Pancreas (tissue), 10 donors: ENCODE results near the gene VGF. TPM values are rescaled to one million over a fixed set of nuclear protein-coding genes. Genes with fewer than 3 reads are reported as not detected.

Source experiments
- ATAC-seq, 4 donors: fragments of 200-7000 bp; cut with Tn5 transposase; one replicate each; pipeline versions ENCODE4 v1.8.0 to v1.9.1; 2020; ENCODE audit warnings: mild to moderate bottlenecking in 4 of 4, moderate library complexity in 4 of 4
- DNase-seq, 6 donors: peaks; one replicate each; pipeline ENCODE4 v3.0.0-alpha.2; 2020
- FAIRE-seq: peaks from 2 replicates; lab custom pipeline; 2012; peaks lifted over from hg19 to GRCh38; lab: Jason Lieb, UNC
- H3K27ac ChIP-seq, 4 donors: fragments of 200-600 bp; sonication (generic); 1 replicate in 3 of 4; 2 replicates in 1 of 4; pipeline versions ENCODE4 v1.5.0 to v1.8.0; 2020
- H3K27me3 ChIP-seq, 4 donors: fragments of 200-600 bp; one replicate each; pipeline ENCODE4 v1.8.0; 2021
- H3K36me3 ChIP-seq, 3 donors: fragments of 200-600 bp; sonication (generic) in 1 of 3; one replicate each; pipeline versions ENCODE4 v1.5.0 to v1.8.0; 2020 to 2021
- H3K4me1 ChIP-seq, 3 donors: fragments of 200-600 bp; one replicate each; pipeline ENCODE4 v1.8.0; 2021
- H3K4me3 ChIP-seq, 4 donors: fragments of 200-600 bp; sonication (generic) in 2 of 4; one replicate each; pipeline versions ENCODE4 v1.5.0 to v1.8.0; 2020 to 2021
- H3K9me3 ChIP-seq, 4 donors: fragments of 200-600 bp; one replicate each; pipeline ENCODE4 v1.8.0; 2021
- WGBS, 2 donors: extraction: QIAGEN DNeasy Blood & Tissue Kit; methylation state at CpG; one replicate each; pipeline ENCODE4 v1.1.7; 2013; 5-methylcytosine and 5-hydroxymethylcytosine counted together
- intact Hi-C, 3 donors: fragments of 100-400 bp; cut with DNase I; formaldehyde crosslinking; loops; one replicate each; pipeline versions ENCODE4 v1.11.1 to v1.14.2; 2022
- polyA plus RNA-seq, 2 donors: library from polyadenylated mRNA; stranded (reverse); fragments of 200-250 nt; gene quantifications; one replicate each; pipeline ENCODE4 v1.2.3, GENCODE V29; 2013
- total RNA-seq, 6 donors: library from RNA; stranded (reverse); fragmentation: NEBNext Ultra II Directional in 4 of 6; extraction: Animal tissue kit (Norgen Biotek cat#: 25700) in 4 of 6; gene quantifications; one replicate each; pipeline versions ENCODE4 v1.2.1 to v1.2.4, GENCODE V29; 2021 to 2023
- TF ChIP-seq, protein P1 (sequence below), 4 donors: fragments of 200-600 bp; sonication (generic) in 3 of 4; IDR thresholded peaks; one replicate each; pipeline versions ENCODE4 v1.5.0 to v1.8.0; 2021; ENCODE audit warnings: antibody characterized with exemption in 4 of 4
- donor health status: healthy with polysubstance abuse.
- donor health status: DM: no; HTN: no; CAD: no; lungs with moderate emphysema.
- donor health status: DM: no; HTN: no; CAD: no.
- donor health status: control.
- donor health status: control.
- donor health status: Bipolar disorder and iron deficiency.
- donor health status: DM: yes; HTN: yes; CAD: no.
- donor health status: DM: no; HTN: no; CAD: no.
- donor health status: DM: no; HTN: no; CAD: no.
- donor health status: DM: yes; HTN: yes; CAD: no.

VGF gene
- total and polyA plus RNA-seq, 8 donors, result 1.3 to 82.7 (median 22.4) TPM

DNA sequence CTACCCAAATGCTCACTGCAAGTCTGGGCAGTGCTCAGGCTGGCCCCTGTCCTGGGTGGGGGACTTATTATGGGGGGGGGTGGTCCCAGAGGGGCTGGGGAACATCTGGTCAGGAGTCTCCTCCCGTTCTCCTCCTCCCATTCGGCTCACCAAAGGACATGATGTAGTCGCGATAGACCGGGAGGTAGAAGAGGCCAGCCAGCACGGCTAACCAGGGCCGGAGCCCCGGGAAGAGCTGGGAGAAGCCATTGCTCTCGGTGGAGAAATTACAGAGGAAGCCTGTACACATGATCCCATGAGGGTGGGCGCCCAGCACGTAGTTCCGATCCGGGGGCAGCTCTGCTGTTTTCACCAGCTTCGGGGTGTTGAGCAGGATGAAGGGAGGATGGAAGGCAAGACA, 33.1 kb upstream of the VGF start:
- WGBS, 2 donors, result 64 to 68% methylated on average over 14 of the region's 14 CpGs
- Histone ChIP-seq H3K27ac (no peak overlapping the region), H3K36me3 (no peaks in the 10 kb centered on the region), H3K9me3 (no peaks in the 10 kb centered on the region), H3K4me1 (peaks cover 0 to 3% (median 0%) of the 10 kb centered on the region in 3 donors), H3K27me3 (peaks cover 0 to 2% (median 0%) of the 10 kb centered on the region in 4 donors), H3K4me3 (no peak overlapping the region)
- intact Hi-C loops, result loop anchor here in 2 of 3 donors (10.0 kb wide), 1 partner anchor 54 kb away; no protein-coding TSS in a partner anchor
- TF ChIP-seq, protein P1, sequence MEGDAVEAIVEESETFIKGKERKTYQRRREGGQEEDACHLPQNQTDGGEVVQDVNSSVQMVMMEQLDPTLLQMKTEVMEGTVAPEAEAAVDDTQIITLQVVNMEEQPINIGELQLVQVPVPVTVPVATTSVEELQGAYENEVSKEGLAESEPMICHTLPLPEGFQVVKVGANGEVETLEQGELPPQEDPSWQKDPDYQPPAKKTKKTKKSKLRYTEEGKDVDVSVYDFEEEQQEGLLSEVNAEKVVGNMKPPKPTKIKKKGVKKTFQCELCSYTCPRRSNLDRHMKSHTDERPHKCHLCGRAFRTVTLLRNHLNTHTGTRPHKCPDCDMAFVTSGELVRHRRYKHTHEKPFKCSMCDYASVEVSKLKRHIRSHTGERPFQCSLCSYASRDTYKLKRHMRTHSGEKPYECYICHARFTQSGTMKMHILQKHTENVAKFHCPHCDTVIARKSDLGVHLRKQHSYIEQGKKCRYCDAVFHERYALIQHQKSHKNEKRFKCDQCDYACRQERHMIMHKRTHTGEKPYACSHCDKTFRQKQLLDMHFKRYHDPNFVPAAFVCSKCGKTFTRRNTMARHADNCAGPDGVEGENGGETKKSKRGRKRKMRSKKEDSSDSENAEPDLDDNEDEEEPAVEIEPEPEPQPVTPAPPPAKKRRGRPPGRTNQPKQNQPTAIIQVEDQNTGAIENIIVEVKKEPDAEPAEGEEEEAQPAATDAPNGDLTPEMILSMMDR (IDR thresholded peaks at IDR 0.05), result no peak
- no peak for DNase-seq
- no peak for FAIRE-seq
- no peak for ATAC-seq

- intact Hi-C loops, result loop anchor here in 2 of 3 donors (10.0 kb wide), 1 partner anchor 53 kb away; no protein-coding TSS in a partner anchor
- ATAC-seq, result no peak
Measured at GRCh38 chr7:101197991-101198390, 32.6 kb upstream of the VGF start.

GRCh38 chr7:101195884-101196283, 30.5 kb upstream of the VGF start:
- H3K4me1 ChIP-seq, result no peaks in the 10 kb centered on the region
- H3K27ac ChIP-seq, result no peak overlapping the region
- no peaks in the 10 kb centered on the region for H3K27me3 ChIP-seq
- TF ChIP-seq, protein P1 (IDR thresholded peaks at IDR 0.05), result no peak
- 83 to 84% methylated on average over 17 of the region's 17 CpGs for WGBS, 2 donors
- H3K36me3 ChIP-seq, result no peaks in the 10 kb centered on the region
- no peak for DNase-seq
- FAIRE-seq, result no peak
- ATAC-seq, result no peak
- H3K9me3 ChIP-seq, result no peaks in the 10 kb centered on the region
- no peak overlapping the region for H3K4me3 ChIP-seq
- intact Hi-C loops, result loop anchor here in 2 of 3 donors (10.0 kb wide), 1 partner anchor 51 kb away; no protein-coding TSS in a partner anchor

More at GRCh38 chr7:101197991-101198390, 32.6 kb upstream of the VGF start:
- peaks cover 0 to 3% (median 0%) of the 10 kb centered on the region in 3 donors for H3K4me1 ChIP-seq
- no peak overlapping the region for H3K27ac ChIP-seq
- WGBS, 2 donors, result 72 to 73% methylated on average over 21 of the region's 21 CpGs
- H3K9me3 ChIP-seq, result no peaks in the 10 kb centered on the region
- FAIRE-seq (no peak), DNase-seq (no peak)
- H3K27me3 ChIP-seq, result peaks cover 0 to 2% (median 0%) of the 10 kb centered on the region in 4 donors
- H3K36me3 ChIP-seq, result no peaks in the 10 kb centered on the region
- no peak overlapping the region for H3K4me3 ChIP-seq
- TF ChIP-seq, protein P1 (IDR thresholded peaks at IDR 0.05), result no peak

DNA sequence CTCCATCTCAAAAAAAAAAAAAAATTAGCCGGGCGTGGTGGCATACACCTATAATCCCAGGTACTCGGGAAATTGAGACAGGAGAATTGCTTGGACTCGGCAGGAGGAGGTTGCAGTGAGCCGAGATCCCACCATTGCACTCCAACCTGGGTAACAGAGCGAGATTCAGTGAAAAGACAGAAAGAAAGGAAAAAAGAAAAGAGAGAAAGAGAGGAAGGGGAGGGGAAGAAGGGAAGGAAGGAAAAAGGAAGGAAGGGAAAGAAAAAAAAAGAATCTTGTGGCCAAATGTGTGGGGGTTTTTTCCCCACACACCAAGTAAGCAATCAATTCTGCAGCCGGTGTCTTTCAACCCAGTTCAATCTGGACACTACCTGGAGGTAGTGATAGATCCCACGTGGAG, 23.7 kb upstream of the VGF start:
- H3K27me3 ChIP-seq, result no peaks in the 10 kb centered on the region
- DNase-seq (no peak), FAIRE-seq (no peak), ATAC-seq (no peak)
- no peaks in the 10 kb centered on the region for H3K9me3 ChIP-seq
- TF ChIP-seq, protein P1 (IDR thresholded peaks at IDR 0.05), result no peak
- no peak overlapping the region for H3K4me3 ChIP-seq
- intact Hi-C loops, result no loop called here
- WGBS, 2 donors, result 73 to 76% methylated on average over 8 of the region's 8 CpGs
- H3K4me1 ChIP-seq, result no peaks in the 10 kb centered on the region
- H3K27ac ChIP-seq, result no peak overlapping the region
- no peaks in the 10 kb centered on the region for H3K36me3 ChIP-seq

- H3K4me1 ChIP-seq, result no peaks in the 10 kb centered on the region
- no peak for DNase-seq
- intact Hi-C loops, result no loop called here
- 78 to 91% methylated on average over 4 of the region's 4 CpGs for WGBS, 2 donors
- H3K4me3 ChIP-seq, result no peak overlapping the region
- no peak overlapping the region for H3K27ac ChIP-seq
- no peak for FAIRE-seq
- no peak for ATAC-seq
- TF ChIP-seq, protein P1 (IDR thresholded peaks at IDR 0.05), result no peak
- H3K36me3 ChIP-seq, result no peaks in the 10 kb centered on the region
- no peaks in the 10 kb centered on the region for H3K9me3 ChIP-seq
- H3K27me3 ChIP-seq, result no peaks in the 10 kb centered on the region
Measured at GRCh38 chr7:101186844-101187428, 21.6 kb upstream of the VGF start.
